ENCODE data around the gene DPM2. TPM values are rescaled to one million over a fixed set of nuclear protein-coding genes. Genes with fewer than 3 reads are reported as not detected.
A peak's percentile ranks its signal among the peaks of the same experiment; 100 is the strongest.

Gene DPM2
- total RNA-seq, 1 experiment from 2014 or later: 41.5 TPM

DNA sequence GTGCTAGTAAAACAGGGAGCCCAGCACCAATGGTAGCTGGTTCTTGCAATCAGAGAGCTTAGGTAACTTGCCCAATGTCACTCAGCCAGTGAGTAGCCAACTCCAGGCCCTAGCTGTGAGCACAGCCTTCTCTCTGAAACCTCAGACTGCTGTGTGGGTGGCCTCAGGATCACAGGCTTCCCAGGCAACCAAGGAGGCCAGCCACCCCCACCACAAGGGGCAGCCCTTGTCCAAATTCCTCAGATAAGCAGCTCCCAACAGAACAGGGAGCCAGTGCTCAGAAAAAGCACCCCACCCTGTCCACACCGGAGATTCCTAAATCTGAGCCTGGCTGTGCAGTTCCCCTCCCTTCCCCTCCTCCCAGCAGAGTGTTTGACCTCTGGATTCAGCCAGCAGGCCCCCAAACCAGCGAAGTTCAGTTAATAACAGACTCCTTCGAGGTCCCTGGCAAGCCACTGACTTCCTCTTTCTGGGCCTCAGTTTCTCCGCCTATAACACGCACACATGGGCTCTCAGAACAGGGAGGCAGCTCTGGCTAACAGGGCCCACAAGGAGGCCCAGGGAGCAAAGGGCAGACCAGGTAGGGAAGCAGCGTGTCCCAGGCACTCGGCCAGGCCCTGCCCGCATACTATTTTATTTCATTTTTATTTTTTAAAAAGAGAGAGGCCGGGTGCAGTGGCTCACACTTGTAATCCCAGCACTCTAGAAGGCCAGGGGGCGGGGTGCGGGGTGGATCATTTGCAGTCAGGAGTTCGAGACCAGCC is 40.4 kb upstream of the DPM2 start:
- H3K27me3 Mint-ChIP-seq (ENCODE audit: insufficient read depth, unreplicated experiment): no peaks in the 10 kb centered on the region
- CTCF ChIA-PET: interaction anchor here (0.8 to 5.2 kb wide), 5 partner anchors 9 to 139 kb away, joined by 3 to 27 read pairs (median 4); no protein-coding TSS in a partner anchor
- H3K4me3 Mint-ChIP-seq (ENCODE audit: unreplicated experiment): peak overlapping the region; percentile 86
- intact Hi-C loops (cut with micrococcal nuclease): loop anchor here (1.0 kb wide), 1 partner anchor 10 kb away; no protein-coding TSS in a partner anchor
- H3K4me1 Mint-ChIP-seq (ENCODE audit: insufficient read depth, unreplicated experiment): peaks cover 30% of the 10 kb centered on the region
- peak overlapping the region; percentile 35 for H3K27ac Mint-ChIP-seq (ENCODE audit: low read depth, unreplicated experiment)
- no peaks in the 10 kb centered on the region for H3K9me3 Mint-ChIP-seq (ENCODE audit: unreplicated experiment)
- TF ChIP-seq, protein P1, sequence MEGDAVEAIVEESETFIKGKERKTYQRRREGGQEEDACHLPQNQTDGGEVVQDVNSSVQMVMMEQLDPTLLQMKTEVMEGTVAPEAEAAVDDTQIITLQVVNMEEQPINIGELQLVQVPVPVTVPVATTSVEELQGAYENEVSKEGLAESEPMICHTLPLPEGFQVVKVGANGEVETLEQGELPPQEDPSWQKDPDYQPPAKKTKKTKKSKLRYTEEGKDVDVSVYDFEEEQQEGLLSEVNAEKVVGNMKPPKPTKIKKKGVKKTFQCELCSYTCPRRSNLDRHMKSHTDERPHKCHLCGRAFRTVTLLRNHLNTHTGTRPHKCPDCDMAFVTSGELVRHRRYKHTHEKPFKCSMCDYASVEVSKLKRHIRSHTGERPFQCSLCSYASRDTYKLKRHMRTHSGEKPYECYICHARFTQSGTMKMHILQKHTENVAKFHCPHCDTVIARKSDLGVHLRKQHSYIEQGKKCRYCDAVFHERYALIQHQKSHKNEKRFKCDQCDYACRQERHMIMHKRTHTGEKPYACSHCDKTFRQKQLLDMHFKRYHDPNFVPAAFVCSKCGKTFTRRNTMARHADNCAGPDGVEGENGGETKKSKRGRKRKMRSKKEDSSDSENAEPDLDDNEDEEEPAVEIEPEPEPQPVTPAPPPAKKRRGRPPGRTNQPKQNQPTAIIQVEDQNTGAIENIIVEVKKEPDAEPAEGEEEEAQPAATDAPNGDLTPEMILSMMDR (IDR thresholded peaks at IDR 0.05; ENCODE audit: unreplicated experiment): no peak
- POLR2A ChIA-PET: interaction anchor here (1.2 to 6.1 kb wide), 8 partner anchors 9 to 116 kb away, joined by 3 to 86 read pairs (median 6); partner anchors contain the start of gene DPM2
- DNase-seq (ENCODE audit: unreplicated experiment): peak; percentile 56
- no peaks in the 10 kb centered on the region for H3K36me3 Mint-ChIP-seq (ENCODE audit: insufficient read depth, unreplicated experiment)
- no TSS peak for BruUV-seq (replicated peaks)

DNA sequence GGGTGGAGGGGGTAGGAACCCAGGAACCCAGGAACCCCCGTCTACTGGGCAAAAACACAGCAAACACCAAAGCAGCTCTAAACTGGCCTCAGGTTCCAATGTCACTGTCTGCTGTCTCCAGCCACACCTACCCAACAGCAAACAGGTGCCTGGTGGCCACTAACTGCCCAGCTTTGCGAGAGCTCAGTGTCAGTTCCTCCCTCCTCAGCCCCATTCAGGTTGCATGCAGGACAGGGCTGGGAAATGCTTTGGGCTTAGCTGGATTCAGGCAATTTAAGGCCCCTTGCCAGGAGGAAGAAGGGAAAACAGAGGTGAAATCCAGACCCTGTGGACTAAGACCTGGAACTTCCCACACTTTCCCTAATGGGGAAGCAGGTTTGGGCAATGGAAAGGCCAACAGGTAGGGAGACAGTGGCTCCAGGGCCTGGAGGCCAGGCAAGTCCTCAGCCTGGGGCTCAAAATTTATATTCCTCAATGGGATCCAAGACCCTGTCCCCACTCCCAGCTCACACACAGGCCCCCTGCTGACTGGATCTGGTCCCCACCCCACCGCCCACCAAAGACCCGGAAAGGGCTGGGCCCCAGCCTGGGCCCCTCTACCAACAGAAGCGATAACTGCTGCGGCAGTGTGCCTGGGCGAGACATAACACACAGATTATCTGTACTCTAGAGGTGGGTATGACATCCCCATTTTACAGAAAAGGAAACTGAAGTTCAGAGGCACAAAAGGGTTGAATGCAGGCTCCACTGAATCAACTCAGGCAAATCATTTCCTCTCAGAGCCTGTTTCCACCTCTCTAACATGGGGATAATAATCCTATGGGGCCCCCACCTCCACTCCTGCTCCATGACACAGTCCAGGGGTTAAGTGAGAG is 39.6 kb upstream of the DPM2 start:
- Mint-ChIP-seq H3K9me3 (ENCODE audit: unreplicated experiment) (no peaks in the 10 kb centered on the region), H3K27ac (ENCODE audit: low read depth, unreplicated experiment) (peak overlapping the region; percentile 35), H3K4me1 (ENCODE audit: insufficient read depth, unreplicated experiment) (peaks cover 30% of the 10 kb centered on the region), H3K27me3 (ENCODE audit: insufficient read depth, unreplicated experiment) (no peaks in the 10 kb centered on the region), H3K4me3 (ENCODE audit: unreplicated experiment) (peak overlapping the region; percentile 86), H3K36me3 (ENCODE audit: insufficient read depth, unreplicated experiment) (no peaks in the 10 kb centered on the region)
- intact Hi-C loops (cut with micrococcal nuclease): no loop called here
- POLR2A ChIA-PET: interaction anchor here (0.6 to 6.1 kb wide), 4 partner anchors 12 to 117 kb away, joined by 3 to 86 read pairs (median 26); no protein-coding TSS in a partner anchor
- DNase-seq (ENCODE audit: unreplicated experiment): no peak
- CTCF ChIA-PET: interaction anchor here (0.6 to 5.2 kb wide), 3 partner anchors 34 to 58 kb away, joined by 3 to 27 read pairs (median 6); no protein-coding TSS in a partner anchor
- TF ChIP-seq, protein P1 (IDR thresholded peaks at IDR 0.05; ENCODE audit: unreplicated experiment): no peak
- BruUV-seq (replicated peaks): no TSS peak

DNA sequence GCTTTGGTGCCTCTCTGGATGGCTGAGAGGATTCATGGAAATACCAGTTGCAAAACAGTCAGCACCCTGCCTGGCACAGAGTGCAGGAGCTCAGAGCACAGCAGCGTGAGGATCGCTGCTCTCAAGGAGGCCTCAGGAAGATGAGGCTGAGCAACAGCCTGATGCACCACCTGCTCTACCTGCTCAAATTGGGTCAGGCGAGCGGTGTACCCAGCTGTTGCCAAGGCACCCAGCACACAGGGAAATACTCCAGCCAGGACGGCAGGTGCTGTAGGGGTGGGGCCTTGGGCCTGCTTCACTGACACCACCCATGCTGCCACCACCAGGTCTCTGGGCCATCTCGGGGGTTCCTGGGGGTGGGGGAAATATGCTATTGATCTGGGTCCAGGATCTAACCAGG is 38.8 kb upstream of the DPM2 start:
- intact Hi-C loops (cut with micrococcal nuclease): no loop called here
- no TSS peak for BruUV-seq (replicated peaks)
- no peak overlapping the region for H3K4me3 Mint-ChIP-seq (ENCODE audit: unreplicated experiment)
- no peaks in the 10 kb centered on the region for H3K27me3 Mint-ChIP-seq (ENCODE audit: insufficient read depth, unreplicated experiment)
- TF ChIP-seq, protein P1 (IDR thresholded peaks at IDR 0.05; ENCODE audit: unreplicated experiment): no peak
- POLR2A ChIA-PET: interaction anchor here (0.6 to 6.1 kb wide), 2 partner anchors 11 to 73 kb away, joined by 3 to 86 read pairs; no protein-coding TSS in a partner anchor
- CTCF ChIA-PET: interaction anchor here (0.6 to 5.2 kb wide), 3 partner anchors 34 to 58 kb away, joined by 3 to 27 read pairs (median 10); no protein-coding TSS in a partner anchor
- H3K4me1 Mint-ChIP-seq (ENCODE audit: insufficient read depth, unreplicated experiment): peaks cover 30% of the 10 kb centered on the region
- DNase-seq (ENCODE audit: unreplicated experiment): no peak
- H3K36me3 Mint-ChIP-seq (ENCODE audit: insufficient read depth, unreplicated experiment): no peaks in the 10 kb centered on the region
- no peaks in the 10 kb centered on the region for H3K9me3 Mint-ChIP-seq (ENCODE audit: unreplicated experiment)
- H3K27ac Mint-ChIP-seq (ENCODE audit: low read depth, unreplicated experiment): no peak overlapping the region

Data from MCF 10A (cell line).